Hematopoietic multipotent progenitor cell (in vitro differentiated cells): Measurements from ENCODE around the gene AMOTL1. TPM values are rescaled to one million over a fixed set of nuclear protein-coding genes. Genes with fewer than 3 reads are reported as not detected.
A peak's percentile ranks its signal among the peaks of the same experiment; 100 is the strongest.
"Not testable (repeated sequence)": the region's sequence is repeated elsewhere in the genome, so short reads cannot be mapped to it uniquely, and the experiment has no call there.

Experiments used
- DNase-seq, 3 donors: peaks; one replicate each; pipeline ENCODE4 v3.0.0-alpha.2; 2011 to 2015; ENCODE audit warnings: low read depth in 2 of 3, low spot score in 2 of 3
- total RNA-seq: library from RNA; depleted of rRNA; stranded (reverse); fragments of >200 nt; gene quantifications from one replicate; pipeline ENCODE4 v1.2.3, GENCODE V29; 2012

Gene AMOTL1
- total RNA-seq, 1 donor: 14.3 TPM

DNA sequence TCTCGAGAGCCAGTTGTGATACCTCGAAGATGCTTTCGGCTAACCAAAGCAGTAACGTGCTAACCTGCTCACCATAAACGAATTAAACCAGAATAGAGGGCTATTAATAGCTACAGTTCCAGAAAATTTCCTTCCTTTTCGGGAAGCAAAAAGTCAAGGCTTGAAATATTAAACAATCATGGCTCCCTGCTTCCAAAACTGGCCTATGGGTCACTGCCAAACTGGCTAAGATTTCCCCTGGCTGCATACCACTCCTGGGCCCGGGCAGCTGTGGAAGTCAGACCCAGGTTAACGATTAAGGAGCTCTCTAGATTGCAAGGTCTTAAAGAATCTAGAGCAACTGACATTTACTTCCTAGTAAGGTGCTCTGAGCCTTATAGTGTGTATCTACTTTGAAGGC is 1.7 kb downstream of the AMOTL1 start:
- DNase-seq: no peak

DNA sequence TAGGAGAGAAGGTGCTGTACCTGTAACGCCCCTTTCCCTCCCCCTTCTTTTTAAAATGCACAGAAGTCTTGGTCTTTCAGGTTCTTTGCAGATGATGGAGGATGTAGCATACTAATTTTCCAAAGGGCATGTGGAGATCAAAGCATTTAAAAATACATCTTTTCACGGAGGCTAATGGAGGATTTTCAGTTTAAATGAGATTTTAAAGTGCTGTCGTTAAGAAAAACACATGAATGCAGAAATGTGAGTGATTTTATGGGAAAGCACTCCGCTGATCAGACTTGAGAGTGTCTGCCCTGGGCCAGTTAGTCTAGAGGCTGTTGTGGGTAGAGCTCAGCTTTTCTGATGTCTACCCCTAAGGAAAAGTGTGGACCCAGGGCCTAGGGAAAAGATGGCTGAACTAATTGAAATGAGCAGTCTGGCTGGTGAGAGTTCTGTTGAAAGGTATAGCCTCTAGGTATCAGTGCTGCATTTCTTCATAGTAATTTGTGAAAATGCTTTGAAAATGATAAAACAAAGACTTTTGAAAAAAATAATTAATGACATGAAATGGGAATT is 2.5 kb downstream of the AMOTL1 start:
- DNase-seq: no peak

DNA sequence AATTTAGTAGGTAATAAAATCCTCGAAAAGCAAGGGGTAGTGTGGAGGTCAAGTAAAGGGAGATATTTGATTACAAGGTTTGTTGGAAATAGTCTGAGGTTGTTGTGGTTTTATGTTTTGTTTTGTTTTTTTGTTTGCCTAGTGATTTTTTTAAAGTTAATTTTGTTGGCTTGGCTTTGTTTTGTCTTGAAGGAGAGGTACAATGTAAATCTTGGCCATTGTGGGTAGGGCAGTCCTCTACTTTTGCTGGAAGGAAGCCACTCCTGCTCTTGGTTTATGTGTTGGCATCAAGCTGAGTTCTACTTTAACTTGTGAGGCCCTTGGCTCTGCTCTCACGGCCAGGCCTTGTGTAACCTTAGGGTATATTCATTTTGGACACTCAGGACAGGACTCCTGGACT is 3.2 kb downstream of the AMOTL1 start:
- DNase-seq: no peak

DNA sequence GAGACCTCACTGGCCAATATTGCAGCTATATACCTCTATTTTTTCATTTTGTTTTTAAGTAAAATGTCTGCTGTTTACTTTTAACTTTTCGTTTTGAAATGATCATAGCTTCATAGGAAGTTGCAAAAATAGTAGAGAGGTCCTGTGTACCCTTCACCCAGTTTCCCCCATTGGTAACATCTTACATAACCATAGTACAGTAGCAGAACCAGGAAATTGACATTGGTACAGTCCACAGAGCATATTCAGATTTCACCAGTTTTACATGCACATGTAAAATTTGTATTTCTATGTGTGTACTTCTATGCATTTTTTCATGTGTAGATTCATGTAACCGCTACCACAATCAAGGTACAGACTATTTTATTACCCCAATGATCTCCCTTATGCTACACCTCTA is 3.8 kb downstream of the AMOTL1 start:
- no peak for DNase-seq

DNA sequence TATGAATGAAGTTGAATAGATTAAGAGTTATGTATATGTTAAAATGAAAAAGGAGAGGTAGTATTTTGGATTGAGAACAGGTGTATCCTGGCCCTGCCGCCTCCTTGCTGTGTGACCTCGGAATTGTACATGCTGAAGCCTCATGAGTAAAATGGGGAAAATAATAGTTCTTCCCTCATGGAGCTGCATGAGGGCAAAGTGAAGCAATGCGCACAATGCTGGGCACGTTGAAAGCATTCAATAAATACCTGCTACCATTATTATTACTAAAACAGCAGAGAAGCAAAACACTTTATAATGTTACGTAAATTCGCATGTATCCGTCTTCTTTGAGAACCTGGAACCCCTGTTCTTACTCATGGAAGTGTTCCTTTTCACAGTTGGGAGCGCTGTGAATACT is 5.7 kb downstream of the AMOTL1 start:
- no peak for DNase-seq

DNA sequence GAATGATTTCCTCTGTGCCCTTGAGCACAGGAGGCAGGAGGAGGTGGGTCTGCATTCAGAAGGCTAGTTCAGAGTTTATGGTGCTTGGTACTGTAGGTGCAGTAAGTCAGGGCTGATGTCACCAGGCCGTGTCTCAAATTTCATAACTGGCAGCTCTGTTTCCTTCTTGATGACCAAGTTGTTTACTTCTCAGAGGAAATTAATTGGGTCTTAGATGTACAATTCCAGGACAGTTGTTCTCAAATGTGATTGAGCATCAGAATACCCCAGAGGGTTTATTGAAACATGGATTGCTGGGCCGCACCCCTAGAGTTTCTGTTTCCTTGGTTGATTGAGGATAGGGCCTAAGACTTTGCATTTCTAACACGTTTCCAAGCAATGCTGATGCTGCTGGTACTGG is 6.2 kb downstream of the AMOTL1 start:
- DNase-seq: no peak

DNA sequence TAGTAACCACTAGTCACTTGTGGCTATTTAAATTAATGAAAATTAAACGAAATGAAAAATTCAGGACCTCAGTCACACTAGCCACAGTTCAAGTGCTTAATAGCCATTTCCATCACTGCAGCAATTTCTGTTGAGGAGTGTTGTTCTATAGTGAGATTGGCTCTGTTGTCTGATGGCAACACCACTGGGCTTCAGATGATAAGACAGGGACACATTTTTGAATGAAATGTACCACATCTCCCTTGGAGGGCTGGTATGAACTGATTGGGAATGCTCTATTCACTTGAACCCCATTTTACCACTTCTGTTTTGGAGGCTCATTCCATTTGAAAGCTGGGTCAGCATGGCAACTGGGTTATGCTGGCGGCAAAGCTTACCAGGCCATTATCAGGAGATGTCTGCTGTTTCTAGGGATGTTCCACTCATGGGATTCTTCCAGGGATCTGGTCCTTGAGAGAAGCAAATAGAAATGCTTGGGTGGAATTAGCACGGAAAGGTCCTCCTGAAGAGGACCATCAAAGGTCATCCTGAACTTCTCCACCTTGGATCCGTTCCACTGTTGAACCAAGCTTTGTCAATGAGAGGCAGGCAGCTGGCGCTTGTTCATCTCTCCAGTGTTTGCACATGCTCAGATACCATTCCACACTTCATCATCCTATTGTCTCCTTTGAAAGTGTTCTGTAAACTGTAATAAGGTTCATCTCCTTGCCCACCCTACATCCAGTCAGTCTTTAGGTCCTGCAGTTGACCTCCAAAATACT is 7.6 kb downstream of the AMOTL1 start:
- DNase-seq: no peak

DNA sequence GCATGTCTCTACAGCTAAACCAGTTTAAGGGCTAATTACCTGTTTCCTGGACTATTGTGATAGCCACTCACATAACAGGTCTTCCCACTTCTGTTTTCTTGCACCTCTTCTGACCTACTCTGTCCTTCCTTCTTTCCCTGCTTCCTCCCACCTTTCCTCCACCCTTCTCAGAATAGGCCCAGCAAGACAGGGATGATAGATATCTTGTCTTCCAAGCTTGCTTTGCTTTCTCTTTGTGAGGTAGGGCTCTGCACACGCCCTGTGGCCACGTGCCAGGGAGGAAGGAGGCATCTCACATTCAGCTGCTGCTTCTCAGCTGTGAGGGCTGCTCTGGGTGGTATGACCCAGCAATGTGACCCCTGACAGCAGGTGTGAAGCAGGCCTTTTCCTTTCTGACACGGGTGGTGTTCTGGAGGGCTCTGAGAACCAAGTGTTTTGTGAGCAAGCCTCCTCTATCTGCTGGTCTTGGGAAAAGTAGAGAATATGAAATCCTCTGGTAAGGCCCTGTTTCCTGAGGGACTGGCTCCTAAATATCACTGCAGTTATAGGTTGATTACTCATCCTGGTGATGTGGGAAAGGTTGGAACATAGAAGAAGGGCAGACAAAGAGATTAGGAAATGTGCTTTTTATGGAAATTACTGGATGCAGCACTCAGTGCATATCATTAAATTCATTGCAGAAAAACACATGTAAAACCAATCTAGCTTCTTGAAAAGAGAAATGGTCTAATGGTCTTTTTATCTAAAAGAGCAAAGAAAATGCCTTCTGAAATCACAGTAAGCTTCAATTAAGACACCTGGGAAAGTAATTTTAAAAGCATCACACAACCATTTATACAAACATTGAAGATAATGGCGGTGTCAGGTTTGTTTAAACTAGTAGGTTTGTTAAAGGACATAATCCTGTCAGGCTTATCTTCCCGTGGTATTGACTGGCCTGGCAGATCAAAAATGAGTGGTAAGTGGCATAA is 8.5 kb downstream of the AMOTL1 start:
- DNase-seq: peak in 1 of 3 donors; percentile 24

DNA sequence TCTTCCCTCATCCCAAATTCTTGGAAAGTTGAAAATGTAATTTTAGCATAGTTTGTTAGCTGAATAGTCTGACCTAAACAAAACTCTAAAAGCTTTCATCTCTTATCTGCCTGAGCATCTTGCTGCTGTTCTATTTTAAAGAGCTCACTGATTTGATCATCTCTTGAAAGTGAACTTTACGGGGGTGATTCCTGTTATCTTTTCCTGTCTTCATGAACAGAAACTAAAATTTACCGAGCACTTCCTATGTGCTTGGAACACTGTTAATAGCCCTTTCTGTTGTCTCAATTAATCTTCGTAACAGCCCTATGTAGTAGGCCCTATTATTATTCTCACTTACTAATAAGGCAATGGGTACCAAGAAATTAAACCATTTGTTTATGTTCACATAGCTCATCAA is 12.3 kb downstream of the AMOTL1 start:
- DNase-seq: peak in 1 of 3 donors; percentile 14

DNA sequence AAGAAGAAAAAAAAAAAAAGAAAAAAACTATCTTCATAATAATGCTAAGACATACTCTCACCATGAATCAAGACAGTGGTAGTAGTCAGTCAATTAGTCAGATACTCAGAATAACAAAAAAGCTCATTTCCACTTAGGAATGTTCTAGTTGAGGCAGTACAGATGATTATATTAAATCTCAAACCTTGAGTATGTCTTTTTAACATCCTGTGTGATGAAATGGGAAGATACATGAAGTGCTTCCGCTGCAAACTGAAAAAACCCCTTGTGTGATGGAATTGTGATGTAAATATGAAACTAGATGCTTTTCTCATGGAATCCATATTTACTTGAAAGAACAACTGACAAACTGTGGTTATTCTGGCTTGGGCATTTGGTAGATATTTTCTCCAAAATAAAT is 13.7 kb downstream of the AMOTL1 start:
- DNase-seq: no peak

DNA sequence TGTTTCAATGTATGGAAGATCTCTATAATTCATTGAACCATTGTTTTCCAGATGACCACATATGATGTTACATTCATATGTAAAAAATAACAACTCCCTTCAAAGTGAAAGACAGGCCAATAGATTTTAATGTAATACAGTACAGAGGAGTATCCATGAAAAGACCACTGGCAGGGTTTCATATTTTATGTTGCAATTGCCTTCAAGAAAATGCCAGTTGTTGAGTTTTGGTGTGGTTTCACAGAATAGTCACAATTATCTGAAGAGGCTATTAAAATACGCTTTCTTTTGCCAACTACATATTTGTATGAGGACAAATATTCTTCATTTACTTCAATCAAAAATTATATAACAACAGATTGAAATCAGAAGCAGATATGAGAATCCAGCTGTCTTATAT is 14.3 kb downstream of the AMOTL1 start:
- no peak for DNase-seq

DNA sequence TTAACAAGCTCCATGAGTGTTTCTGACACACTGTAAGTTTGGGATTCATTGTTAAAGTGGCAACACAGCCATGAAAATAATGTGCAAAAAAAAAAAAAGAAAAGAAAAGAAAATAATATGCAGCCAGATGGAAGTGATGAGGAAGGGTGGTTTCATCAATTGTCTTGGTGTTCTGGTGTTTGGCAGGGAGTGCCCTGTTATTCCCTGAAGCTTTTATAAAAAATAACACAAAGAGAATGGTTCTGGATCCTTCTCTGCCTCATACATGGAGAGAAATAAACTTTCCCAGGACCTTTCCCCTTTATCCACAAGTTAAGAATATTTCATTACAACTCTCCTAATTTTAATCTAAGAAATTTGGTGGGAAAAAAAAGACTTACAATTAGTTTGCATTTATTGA is 16.7 kb downstream of the AMOTL1 start:
- no peak for DNase-seq

DNA sequence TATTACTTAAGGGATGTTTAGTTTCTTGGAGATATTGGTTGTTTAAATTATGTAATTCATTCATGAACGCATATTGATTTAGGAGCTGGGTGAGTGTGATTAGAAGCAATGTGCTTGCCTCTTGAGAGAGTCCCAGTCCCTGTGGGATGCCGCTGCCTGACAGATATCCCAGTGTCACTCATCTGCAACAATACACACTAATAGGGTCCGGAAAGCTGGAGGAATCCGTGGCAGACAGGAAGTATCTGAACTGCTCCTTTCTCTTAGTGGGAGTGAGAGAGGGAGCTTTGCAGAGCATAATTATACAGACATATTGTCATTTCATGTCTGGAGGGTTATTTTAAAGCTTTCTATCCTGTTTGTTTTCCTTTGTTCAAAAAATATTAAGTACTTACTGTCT is 17.4 kb downstream of the AMOTL1 start:
- no peak for DNase-seq

DNA sequence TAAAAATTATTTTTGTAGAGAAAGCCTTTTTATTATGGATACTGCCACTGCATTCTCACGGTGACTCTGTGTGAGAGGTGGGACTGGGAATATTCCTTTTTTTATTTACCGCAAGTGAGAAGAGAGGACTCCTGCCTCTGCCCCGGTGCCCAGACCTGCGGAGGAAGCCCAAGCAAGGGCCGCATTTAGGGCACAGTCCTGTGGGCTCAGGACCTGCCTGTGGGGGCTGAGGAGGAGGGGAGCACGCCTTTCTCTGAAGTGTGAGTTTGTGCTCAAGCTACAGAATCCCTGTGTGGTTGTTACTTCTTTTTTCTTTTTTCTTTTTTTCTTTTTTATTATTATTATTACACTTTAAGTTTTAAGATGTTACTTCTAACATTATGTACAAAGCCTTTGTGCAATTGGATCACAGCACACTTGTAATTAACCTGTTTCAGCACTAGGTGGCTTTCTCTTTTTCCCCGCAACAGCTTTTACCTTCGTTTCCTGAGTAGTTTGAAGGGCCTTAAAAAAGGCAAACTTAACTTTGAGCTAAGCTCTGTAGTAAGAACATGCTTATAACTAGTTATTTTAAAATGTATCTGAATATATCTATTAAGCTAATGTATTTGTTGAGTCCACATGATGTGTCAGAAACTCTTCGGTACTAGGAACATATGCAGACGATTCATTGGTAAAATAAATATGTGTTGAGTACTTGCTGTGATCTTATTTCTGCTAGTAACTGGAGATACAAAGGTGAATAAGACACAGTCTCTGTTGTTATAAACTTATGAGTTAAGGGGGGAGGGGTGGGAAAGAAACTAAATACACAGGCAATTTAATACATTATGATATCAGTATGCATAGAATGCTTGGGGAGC is 18.3 kb downstream of the AMOTL1 start:
- DNase-seq: peak in 2 of 3 donors; percentile 35 to 67

DNA sequence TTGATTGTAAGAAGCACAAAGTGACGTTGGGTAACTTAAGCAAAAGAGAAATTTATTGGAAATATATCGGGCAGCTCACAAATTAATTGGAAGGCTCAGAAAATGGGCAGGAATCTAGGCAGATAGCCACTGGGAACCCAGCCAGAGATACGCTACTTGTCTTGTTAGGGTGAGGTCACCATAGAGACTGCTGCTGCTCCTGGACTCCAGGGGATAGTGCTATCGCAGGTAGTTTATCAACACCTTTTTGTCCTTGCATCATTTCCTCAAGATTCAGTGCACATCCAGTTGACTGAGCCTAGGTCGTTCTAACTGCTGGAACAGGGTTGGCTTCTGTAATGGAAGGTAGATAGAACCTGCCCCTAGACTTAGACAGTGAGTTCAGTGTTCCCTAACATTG is 19.6 kb downstream of the AMOTL1 start:
- DNase-seq: no peak

DNA sequence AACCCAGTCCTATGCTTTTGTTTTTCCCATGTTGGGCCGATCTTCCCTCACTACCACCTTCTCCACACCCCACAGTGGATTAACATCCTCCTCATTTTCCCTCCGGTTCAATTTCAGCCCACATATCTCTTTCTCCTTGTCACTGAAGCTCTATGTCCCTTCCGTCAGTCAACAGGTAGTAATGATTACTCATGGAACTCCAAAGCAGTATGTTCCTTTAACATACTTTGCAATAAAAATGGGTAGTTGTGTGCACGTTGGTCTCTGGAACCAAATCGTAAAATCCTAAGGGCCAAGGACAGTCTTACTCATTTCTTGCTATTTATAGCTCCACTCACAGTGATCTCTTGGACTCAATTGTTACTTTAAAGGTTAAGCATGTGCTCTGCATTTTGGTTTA is 20.2 kb downstream of the AMOTL1 start:
- no peak for DNase-seq

DNA sequence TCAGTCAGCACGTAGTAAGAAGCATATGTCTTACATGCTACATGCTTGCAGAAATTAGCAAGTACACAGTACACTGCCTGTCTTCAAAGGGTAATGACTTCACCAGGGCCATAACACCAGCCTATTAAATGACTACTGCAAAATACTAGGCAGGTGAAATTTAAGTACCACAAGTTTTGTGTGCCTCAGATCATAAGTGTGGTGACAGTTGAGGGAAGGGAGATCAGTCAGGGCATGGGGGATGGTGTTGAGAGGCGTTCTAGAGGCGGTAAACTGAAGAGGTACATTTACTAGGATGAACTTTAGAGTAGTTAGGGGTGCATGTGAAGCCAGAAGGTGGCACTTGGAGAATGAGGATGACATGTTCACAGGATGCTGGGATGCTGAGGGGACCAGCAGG is 22.0 kb downstream of the AMOTL1 start:
- DNase-seq: no peak

DNA sequence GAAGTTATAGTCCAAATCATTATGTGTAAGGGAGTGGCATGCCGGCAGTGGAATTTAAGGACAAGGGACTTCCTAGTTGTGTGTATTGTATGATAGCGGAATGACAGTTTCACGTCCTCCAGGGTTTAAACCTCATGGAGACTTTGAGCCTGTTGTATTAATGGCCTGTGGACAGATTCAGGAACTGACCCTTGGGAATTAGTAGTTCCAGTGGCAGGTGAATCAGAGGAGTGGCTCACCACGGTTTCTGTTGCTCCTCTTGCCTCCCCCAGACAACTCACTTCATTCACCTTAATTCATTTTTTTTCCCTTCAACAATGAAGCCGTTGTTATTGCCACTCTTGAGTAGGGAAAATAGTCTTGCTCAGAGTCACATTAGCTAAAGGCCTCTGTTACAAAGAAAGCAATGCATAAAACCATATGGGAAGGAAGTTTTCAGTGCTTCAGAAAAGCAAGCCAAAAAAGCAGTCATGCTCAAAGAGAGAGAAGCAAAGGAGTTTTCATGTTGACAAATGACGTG is 22.6 kb downstream of the AMOTL1 start:
- DNase-seq: no peak

DNA sequence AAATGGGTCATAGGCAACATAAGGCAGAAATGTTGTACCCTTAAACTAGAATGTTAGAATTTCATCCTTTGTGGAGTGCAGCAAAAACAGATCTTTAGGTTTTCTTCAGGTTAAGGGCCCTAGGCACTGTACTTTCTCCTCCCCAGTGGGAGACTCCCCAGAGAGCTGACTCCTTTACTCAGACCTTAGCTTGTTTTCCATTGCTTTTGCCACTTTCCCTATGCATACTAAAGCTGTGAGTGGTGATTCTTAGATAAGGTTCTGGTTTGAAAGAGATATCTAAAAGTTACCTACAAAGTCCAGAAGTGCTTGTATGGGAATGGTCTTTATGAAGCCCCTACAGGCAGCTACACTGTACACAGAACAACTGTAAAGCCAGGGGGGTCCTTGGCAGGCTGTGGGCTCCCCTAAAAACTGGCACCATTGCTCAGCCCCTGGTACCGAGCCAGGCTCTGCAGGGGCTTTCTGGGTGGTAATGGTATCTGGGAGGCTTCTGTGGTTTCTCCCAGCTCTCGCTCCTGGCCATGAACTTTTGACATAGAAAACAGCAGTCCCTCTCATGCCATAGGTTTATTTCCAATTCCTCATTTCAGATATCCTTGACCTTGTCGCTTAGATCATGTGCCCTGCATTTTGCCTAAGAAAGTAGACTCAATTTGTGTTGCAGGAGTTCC is 23.2 kb downstream of the AMOTL1 start:
- DNase-seq: no peak

DNA sequence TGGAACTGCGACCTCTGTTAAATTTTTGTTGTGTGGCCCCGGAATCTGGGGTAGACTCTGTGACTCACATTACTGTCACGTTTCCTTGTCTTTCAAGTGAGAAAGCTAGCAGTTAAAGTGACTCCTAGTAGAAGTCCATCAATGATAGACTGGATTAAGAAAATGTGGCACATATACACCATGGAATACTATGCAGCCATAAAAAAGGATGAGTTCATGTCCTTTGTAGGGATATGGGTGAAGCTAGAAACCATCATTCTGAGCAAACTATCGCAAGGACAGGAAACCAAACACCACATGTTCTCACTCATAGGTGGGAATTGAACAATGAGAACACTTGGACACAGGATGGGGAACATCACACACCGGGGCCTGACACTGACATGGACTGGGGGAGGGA is 23.8 kb downstream of the AMOTL1 start:
- not testable (repeated sequence) for DNase-seq
